GM12801 (cell line): Measurements from ENCODE around the gene TNRC6B.

Experiments
- CTCF ChIP-seq: IDR thresholded peaks from one replicate; pipeline ENCODE4 v1.5.1; 2011; ENCODE audit warnings: control low read depth; ENCODE audit not compliant: insufficient read length; ENCODE audit errors: extremely low read depth

The TNRC6B gene

DNA sequence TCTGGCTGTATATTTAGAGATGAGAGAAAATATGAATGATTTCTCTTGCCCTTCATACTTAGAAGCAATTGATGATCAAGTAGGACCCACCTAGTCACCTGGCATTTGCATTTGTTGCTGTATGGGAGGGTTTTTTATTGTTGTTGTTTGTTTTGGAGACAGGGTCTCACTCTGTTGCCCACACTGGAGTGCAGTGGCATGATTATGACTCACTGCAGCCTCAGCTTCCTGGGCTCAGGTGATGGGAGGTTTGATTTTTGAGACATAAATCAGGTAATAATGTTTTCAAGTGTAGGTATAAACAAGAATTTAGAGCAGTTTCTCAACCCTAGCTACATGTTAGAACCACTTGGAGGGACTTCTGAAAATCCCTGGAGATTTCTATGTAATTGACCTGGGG, 63.0 kb downstream of the TNRC6B start:
- no peak for TF ChIP-seq CTCF

- TF ChIP-seq CTCF = no peak
Measured at GRCh38 chr22:40241200-40241763, 63.6 kb downstream of the TNRC6B start.

DNA sequence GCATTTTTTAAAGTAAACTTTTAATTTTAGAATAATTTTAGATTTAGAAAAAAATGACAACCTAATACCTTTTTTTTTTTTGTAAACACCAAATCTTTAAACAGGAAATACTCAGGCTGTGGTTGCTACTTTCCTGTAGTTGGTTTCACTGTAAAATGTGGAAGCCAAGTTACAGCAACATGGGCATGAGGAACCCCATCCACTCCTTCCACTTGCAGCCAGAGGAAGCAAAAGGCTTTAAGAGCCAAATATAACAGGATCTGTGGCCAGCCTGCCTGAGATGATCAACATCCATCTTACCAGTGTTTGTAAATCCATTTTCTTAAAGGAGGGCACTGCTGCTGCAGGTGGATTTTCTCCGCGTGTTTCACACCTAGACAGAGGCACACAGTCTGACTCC, 66.2 kb downstream of the TNRC6B start:
- no peak for TF ChIP-seq CTCF

- TF ChIP-seq CTCF = no peak
Measured at GRCh38 chr22:40244586-40244985, 66.9 kb downstream of the TNRC6B start.

DNA sequence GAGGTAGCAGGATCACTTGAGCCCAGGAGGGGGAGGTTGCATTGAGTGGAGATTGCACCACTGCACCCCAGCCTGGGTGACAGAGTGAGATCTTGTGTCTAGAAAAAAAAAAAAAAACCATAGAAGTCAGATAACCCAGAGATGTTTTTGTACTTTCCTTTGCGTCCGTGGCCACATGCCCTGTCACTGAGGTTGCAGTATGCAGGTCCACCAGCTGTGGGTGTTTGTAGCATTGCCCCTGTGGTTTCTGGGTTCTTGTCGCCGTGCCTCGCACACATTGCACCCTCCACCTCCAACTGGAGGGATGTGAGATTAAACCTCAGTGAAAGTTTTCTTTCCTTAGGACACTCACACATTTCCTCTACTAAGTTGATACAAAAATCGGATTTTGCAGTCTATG, 70.3 kb downstream of the TNRC6B start:
- TF ChIP-seq CTCF = no peak

DNA sequence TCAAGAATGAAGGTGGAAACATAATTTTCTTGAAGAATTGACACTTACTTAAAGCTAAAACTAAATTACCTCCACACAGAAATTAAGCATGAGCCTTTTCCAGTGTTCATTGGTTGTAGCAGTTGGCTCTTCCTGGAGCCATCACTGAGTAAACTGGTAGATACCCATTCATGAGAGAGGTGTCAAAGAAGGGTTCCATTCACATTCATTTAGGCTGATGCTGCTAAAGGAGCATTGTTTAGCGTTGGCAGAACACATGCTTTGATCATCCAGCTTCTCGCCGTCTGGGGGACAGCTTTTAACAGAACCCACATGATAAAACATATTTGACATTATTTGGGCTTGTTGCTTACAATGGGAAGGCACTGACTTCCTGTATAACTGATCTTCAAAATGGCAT, 71.6 kb downstream of the TNRC6B start:
- TF ChIP-seq CTCF = no peak

DNA sequence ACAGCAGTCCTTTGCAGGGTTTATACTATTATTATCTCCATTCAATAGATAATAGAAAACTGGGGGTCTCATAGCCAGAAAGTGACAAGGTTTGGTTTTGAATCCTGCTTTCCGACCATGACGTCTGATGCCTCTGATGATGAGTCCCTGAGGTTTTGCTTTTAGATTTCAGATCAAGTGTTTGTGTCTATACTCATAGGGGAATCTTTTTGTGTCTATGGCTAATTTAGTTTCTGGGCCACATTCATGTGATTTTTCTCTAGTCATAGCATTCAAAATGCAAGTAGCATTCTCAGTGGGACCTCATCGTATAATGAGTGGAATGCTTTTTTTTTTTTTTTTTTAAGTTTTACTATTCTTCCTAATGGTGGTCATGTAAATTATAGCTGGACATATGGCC, 72.9 kb downstream of the TNRC6B start:
- TF ChIP-seq CTCF = no peak

DNA sequence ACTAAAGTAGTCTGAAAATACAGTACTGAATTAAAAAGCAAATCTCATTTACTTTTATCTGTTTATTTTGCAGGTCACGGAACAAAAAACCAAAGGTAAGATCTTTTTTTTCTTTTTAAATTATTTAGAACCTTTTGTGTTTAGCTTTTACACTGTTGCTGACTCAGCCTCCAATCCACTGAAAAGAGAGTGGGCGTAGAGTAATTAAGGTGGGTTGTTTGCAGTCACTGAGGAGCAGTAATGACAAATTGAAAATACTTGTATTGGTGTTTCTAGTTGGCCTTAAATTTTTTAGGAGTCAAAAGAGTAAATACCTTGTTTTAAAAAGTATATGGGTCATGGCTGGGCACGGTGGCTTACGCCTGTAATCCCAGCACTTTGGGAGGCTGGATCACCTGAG, 73.4 kb downstream of the TNRC6B start:
- TF ChIP-seq CTCF = no peak
